ENCODE measurements around the gene AKT3. TPM values are rescaled to one million over a fixed set of nuclear protein-coding genes. Genes with fewer than 3 reads are reported as not detected.

AKT3 gene
- total and polyA plus RNA-seq, 2 of the 8 experiments (the other 6 are each of a cell fraction or from before 2014, with no cell fraction given), result 6.0 to 36.4 TPM

DNA sequence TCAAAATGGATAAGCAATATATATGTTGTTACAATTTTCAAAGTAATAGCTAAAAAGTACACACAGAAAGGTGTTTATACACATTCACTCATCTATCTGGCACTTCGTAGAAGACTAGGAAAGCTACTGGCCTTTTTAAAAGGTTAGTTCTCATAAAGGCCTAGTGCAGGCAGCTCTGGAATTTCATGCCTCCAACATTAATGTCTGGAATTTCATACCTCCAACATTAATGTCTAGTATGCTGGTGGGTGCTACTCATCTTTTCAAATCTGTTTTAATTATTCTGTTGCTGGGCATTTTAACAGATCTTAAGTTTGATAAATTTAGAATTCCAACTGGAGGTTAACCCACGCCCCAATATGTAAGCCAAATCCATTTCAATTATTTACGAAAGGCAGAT is 124.2 kb downstream of the AKT3 start:
- Histone ChIP-seq H2AFZ (ENCODE audit: low read length) (no peak overlapping the region), H2AK5ac (ENCODE audit: low read depth, low read length) (no peak overlapping the region), H2BK12ac (ENCODE audit: low read depth, low read length) (no peak overlapping the region), H3K79me1 (ENCODE audit: low read depth, low read length) (no peaks in the 10 kb centered on the region; the same call in 1 of the 2 replicates), H3K23me2 (ENCODE audit: low read depth, low read length) (no peaks in the 10 kb centered on the region), H3K79me2 (ENCODE audit: control insufficient read depth in 1 of 2, insufficient read depth in 2 of 2, low read length in 2 of 2) (peaks cover 0 to 2% of the 10 kb centered on the region in 2 experiments; a peak in 1 of 4 replicates), H3K4me2 (ENCODE audit: insufficient read depth in 1 of 2, low read depth in 2 of 2, low read length in 2 of 2) (no peak overlapping the region), H4K5ac (ENCODE audit: insufficient read length, low read depth, low read length) (no peak overlapping the region), H3K36me3 (ENCODE audit: control insufficient read depth in 2 of 4, insufficient read depth in 4 of 4, low read length in 3 of 4) (no peaks in the 10 kb centered on the region), H3K14ac (ENCODE audit: insufficient read length) (no peak overlapping the region), H3K9ac (replicated peaks in 1 of 4; ENCODE audit: extremely low read depth in 1 of 4, low read depth in 3 of 4, low read length in 3 of 4) (no peak overlapping the region), H4K20me1 (replicated peaks in 1 of 2; ENCODE audit: control insufficient read depth in 1 of 2, insufficient read depth in 2 of 2, low read length in 2 of 2) (no peaks in the 10 kb centered on the region), H3K4ac (replicated peaks; ENCODE audit: insufficient read length, low read depth, low read length) (no peak overlapping the region), H3K56ac (replicated peaks; ENCODE audit: insufficient read length, low read depth, low read length) (no peak overlapping the region), H2BK15ac (ENCODE audit: low read length) (no peak overlapping the region), H3K27me3 (replicated peaks in 1 of 4; ENCODE audit: control insufficient read depth in 3 of 4, extremely low read depth in 1 of 4, insufficient read depth in 3 of 4, low read length in 3 of 4) (no peaks in the 10 kb centered on the region), H3K4me3 (ENCODE audit: extremely low read depth in 1 of 4, insufficient read depth in 2 of 4, low read depth in 3 of 4, low read length in 4 of 4) (no peak overlapping the region), H3K9me3 (ENCODE audit: insufficient read depth in 2 of 2, low read depth in 1 of 2, low read length in 1 of 2) (no peaks in the 10 kb centered on the region; a peak in 1 of 4 replicates), H4K8ac (ENCODE audit: extremely low read depth, insufficient read depth, low read length) (no peak overlapping the region), H3K27ac (ENCODE audit: low read depth, low read length) (no peak overlapping the region), H3K18ac (ENCODE audit: extremely low read depth, low read length) (no peak overlapping the region), H2BK5ac (ENCODE audit: low read depth, low read length) (no peak overlapping the region), H3K23ac (ENCODE audit: insufficient read length) (no peak overlapping the region), H2BK20ac (ENCODE audit: low read length) (no peak overlapping the region), H2BK120ac (replicated peaks; ENCODE audit: low read depth, low read length) (no peak overlapping the region), H4K91ac (replicated peaks; ENCODE audit: insufficient read length, low read length) (no peak overlapping the region), H3K4me1 (replicated peaks in 1 of 4; ENCODE audit: control insufficient read depth in 3 of 4, insufficient read depth in 4 of 4, low read length in 3 of 4) (peaks cover 0 to 5% (median 1%) of the 10 kb centered on the region in 4 experiments; a peak in 2 of 7 replicates)
- ChIA-PET CTCF (ENCODE audit: partially characterized antibody) (interaction anchor here (0.8 kb wide), 1 partner anchor 14 kb away, joined by 3 read pairs; no protein-coding TSS in a partner anchor), POLR2A (ENCODE audit: partially characterized antibody) (no interaction called here)
- no peak for FAIRE-seq
- DNase-seq (ENCODE audit: low read depth in 1 of 2, low spot score in 2 of 2), result no peak
- WGBS, 2 experiments (ENCODE audit: extremely low coverage in 1 of 2, insufficient coverage in 1 of 2, insufficient read length in 1 of 2, insufficient replicate concordance in 2 of 2, low coverage in 1 of 2, low lambda C conversion rate in 2 of 2, missing lambda C conversion rate in 1 of 2), result 88% methylated on average over 3 of the region's 3 CpGs; no CpG with 5 or more reads in 1 of the 2 experiments
- TF ChIP-seq RNF2 (IDR thresholded peaks at IDR 0.05; ENCODE audit: borderline replicate concordance, low read depth, low read length, missing control alignments, poor library complexity, severe bottlenecking) (no peak), HDAC6 (IDR thresholded peaks at IDR 0.05; ENCODE audit: low read depth, low read length) (no peak), EP300 (IDR thresholded peaks at IDR 0.05; ENCODE audit: borderline replicate concordance in 1 of 2, low read depth in 2 of 2, low read length in 2 of 2) (no peak), RXRA (IDR thresholded peaks at IDR 0.05; ENCODE audit: insufficient read depth, low read depth, low read length) (no peak), TBP (IDR thresholded peaks at IDR 0.05; ENCODE audit: low read depth, low read length) (no peak), RAD21 (IDR thresholded peaks at IDR 0.05 in 1 of 2, conservative IDR thresholded peaks at IDR 0.05 in 1 of 2; ENCODE audit: low read depth in 2 of 2, low read length in 2 of 2) (no peak), RBBP5 (IDR thresholded peaks at IDR 0.05; ENCODE audit: borderline replicate concordance, low read depth, low read length) (no peak), YY1 (IDR thresholded peaks at IDR 0.05; ENCODE audit: low read depth, low read length) (no peak), CHD2 (IDR thresholded peaks at IDR 0.05; ENCODE audit: low read length) (no peak)

All from H1 (cell line).